NCI-H128 (cell line): ENCODE measurements around the gene PDE7B.

ENCODE experiments used
- DNase-seq: peaks from one replicate; lab custom pipeline; 2025; ENCODE audit not compliant: unreplicated experiment; lab: John Stamatoyannopoulos, UW

Gene PDE7B

DNA sequence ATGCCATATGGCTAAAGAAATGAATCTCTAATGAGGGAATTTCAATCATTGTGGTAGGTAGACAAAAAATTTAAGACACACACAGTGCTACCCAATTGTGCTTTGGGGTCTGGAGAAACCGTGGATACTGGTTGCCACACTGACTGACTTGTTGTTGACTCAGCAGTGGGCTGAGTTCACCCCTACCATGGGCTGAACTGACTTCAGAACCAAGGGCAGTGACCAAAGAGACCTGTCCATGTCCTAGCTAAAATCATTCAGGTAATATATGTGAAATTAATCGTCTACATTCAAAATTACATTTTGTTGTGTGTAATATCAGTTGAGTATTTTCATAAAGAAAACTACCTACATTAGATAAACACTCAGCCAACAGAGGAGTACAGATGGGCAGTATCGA lies 131.6 kb downstream of the PDE7B start:
- no peak for DNase-seq

DNA sequence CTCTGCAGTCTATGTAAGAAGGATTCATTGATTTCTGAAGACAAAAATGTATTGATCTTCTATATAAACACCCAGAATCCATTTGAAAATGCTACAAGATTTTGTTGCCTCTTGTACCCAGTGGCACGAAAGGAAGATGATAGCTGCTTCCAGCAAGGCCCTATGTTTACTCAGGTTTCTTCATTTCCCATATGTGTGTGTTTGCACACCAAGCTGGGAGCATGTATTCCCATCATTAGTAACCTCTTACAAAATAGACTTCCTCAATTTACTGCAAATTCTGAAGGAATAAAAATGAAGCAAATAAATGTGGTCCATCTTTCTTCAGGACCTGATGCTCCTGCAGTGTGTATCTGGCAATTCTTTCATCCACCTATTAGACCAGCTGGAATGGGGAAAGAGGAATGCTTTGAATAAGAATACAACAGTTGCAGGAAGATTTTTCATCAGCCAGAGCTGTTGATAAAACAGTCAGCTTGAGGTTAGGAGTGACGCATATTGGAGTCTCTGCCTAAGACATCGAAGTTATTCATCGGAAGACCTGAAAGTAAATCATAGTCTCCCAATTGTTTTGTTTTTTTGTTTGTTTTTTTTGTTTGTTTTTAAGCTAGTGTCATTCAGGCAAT lies 132.3 kb downstream of the PDE7B start:
- no peak for DNase-seq

DNA sequence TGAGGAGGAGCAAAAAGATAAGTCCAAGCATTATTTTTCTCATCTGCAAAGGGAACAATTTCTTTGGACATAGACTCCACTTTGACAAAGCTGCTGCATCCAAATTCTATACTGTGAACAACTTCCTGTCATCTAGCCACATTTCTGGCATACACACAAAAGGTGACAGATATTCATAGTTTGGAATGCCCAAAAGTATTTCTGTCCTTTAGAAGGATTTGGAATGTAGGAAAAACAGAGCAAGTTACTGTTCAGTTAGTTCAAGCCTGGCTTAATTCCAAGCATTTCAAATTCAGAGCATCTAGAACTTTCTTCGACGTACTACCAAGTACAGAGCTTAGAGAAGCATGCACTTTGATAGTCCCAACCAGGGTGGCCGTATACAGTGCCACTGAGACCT lies 134.0 kb downstream of the PDE7B start:
- no peak for DNase-seq

DNA sequence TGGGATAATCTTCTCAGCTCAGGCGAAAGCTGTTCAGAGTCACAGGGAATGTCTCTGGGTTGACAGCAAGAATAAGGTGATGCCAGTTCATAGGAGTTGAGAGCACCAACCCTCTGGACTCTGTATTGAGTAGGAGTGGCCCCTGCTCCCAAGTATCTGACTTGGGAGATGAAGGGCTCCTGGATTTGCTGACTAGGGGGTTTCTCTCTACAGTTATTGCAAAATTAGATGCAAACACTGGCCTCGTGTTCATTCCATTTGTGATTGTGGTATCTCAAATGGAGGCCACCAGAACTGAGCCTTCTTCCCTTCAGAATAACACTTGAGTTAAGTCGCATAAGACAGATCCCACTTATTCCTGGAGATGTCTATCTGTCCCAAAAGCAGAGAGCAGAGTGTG lies 135.7 kb downstream of the PDE7B start:
- DNase-seq, result no peak

DNA sequence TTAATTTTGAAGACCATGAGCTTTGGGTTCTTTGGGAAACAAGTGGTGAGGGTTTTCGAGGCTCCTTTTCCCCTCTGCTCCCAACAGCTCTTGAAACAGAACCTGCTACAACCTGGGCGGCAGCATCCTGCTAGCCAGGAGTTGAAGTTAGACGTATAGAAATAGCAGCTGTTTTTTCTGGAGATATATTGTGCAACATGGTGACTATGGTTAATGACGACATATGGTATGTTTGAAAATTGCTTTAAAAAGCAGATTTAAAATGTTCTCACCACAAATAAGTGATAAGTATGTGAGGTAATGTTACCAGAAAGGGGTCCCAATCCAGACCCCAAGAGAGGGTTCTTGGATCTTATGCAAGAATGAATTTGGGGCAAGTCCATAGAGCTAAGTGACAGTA lies 138.9 kb downstream of the PDE7B start:
- DNase-seq, result no peak

DNA sequence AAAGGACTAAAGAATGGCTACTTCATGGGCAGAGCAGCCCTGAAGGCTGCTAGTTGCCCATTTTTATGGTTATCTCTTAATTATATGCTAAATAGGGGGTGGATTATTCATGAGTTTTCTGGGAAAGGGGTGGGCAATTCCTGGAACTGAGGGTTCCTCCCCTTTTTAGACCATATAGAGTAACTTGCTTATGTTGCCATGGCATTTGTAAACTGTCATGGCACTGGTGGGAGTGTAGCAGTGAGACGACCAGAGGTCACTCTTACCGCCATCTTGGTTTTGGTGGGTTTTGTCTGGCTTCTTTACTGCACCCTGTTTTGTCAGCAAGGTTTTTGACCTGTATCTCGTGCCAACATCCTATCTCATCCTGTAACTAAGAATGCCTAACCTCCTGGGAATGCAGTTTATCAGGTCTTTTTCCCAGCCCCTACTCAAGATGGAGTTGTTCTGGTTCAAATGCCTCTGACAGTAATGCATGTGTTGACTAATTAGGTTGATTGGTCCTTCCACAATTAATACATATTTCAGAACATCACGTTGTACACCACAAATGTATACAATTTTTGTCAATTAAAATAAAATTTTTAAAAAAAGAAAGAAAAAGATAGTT lies 139.5 kb downstream of the PDE7B start:
- no peak for DNase-seq

DNA sequence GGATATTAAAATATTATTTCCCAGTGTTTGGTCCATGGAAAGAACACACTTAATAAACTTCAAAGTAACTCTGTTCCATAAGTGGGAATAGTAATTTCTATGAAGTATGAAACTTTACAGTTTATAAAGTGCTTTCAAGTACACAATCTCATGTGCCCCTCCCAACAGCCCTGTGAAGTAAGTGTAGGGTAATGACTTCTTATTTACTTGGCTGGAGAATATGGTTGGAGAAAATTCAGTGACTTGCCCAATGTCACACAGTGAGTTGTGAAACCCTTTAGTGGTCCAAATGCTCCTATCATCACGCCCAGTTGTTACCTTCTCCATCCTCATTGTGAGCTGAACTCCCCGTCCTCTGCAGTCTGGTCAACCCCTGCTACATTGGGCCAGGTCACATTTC lies 141.2 kb downstream of the PDE7B start:
- no peak for DNase-seq

DNA sequence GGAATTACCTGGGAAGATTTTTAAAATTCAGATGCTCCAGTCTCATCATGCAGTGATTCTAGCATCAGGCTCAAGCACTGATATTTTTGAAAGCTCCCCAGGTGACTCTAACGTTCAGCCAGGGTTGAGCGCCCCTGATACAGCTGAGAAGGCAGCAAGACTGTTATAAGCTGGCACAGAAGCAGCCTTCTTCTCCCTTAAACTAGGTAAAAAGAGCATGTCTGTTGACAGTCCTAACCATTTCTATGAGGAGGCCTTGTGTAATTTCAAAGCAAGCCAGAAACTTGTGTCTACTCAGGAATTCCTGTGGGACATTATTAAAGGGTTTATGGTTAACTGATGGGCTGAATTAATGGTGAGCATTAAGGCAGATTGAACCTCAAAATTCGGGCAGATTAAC lies 141.9 kb downstream of the PDE7B start:
- no peak for DNase-seq

DNA sequence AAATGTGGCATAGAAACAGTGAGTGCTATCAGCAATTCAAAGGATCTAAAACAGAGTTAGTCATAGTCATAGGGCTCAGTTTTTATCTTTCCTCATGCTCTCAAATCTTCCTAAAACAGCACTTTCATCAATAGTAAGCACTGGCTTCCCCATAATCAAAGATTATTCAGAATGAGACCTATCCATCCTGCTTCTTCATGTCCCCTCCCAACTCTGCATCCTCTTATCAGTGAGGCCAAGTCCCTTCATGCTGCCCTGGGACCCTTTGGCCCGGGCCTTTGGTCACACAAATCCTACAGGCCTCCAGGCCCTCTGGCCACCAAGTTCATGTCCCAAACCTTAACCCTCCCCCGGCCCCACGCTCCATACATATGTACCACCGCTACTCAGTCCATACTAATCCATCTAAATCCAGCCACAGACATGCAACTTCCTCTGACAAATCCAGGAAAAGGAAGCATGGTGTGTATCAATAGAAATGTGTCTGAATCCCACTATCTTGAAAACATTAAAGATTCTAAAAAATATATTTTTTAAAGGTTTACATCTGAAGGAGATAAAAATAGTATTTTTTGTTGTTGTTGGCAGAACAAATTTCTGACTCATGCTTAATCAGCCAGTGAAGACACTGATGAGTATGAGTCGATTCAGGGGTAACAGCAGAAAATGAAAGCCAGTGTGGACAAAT lies 143.5 kb downstream of the PDE7B start:
- no peak for DNase-seq

DNA sequence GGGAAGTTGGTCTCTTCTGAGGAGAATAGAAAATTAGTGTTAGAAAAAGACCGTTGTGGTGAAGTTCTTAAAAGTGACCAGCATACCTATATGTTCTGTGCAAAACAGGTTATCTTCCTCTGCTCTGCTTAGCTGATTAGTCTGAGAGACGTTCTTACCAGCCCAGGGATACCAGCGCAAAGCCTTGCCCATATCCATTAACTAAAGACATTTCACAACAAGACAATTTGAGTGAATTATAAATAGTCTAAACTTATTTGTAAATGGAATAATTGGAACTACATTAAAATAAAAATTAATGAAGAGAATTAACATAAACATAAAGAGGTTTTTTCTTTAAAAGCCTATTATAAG lies 144.0 kb downstream of the PDE7B start:
- DNase-seq, result no peak

DNA sequence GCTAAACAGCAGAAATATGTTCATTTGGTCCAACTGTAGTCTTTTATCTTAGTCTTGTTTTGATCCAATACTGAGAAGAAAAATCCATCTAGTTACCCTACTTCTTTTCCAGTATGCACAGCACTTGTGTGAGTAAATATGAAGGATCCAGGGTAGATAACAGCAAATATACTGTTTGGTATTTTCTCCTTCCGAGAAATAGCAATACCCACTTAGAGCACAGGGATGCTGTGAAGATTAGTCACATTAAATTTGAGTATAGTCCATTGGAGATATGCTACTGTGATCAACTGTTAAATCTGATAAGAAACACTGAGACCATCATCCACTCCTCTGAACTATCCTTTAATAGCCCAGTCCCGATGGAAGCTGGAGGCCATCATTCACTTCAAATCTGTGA lies 145.2 kb downstream of the PDE7B start:
- no peak for DNase-seq

DNA sequence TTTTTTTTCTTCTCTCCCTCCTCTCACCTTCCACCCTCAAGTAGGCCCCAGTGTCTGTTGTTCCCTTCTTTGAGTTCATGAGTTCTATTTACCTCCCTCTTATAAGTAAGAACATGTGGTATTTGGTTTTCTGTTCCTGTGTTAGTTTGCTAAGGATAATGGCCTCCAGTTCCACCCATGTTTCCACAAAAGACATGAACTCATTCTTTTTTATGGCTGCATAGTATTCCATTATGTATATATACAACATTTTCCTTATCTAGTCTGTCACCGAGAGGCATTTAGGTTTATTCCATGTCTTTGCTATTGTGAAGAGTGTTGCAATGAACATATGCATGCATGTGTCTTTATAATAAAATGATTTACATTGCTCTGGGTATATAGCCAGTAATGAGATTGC lies 147.9 kb downstream of the PDE7B start:
- DNase-seq, result no peak

DNA sequence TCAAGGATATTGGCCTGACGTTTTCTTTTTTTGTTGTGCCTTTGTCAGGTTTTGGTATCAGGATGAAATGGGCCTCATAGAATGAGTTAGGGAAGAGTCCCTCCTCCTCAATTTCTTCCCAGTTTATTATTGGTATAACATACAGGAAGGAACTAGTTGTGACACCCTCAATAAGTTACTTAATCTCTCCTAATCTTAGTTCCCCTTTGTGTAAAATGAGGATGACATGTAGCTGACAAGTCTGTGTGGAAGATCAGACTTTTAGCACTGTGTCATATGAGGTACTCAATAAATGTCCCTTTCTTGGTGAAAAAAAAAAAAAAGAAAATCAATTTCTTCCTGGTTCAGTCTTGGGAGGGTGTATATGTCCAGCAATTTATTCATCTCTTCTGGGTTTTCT lies 155.8 kb downstream of the PDE7B start:
- no peak for DNase-seq

DNA sequence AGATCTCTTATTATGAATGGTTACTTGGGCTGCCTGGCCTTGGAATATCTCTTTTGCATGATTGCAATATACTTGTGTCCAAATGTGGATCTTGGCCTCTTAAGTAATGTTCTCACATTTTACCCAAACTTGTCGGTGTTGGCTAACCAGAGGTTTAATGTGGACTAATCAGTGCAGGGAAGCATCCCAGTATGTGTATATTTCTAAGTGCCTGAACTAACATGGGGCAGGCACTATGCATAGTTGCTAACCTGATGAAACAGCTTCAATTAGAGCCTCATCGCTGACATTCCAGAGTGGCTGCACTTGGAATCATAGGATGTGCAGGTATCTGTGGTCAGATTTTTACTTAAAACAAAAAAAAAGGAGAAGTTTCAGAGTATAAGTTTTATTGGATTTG lies 160.0 kb downstream of the PDE7B start:
- no peak for DNase-seq

DNA sequence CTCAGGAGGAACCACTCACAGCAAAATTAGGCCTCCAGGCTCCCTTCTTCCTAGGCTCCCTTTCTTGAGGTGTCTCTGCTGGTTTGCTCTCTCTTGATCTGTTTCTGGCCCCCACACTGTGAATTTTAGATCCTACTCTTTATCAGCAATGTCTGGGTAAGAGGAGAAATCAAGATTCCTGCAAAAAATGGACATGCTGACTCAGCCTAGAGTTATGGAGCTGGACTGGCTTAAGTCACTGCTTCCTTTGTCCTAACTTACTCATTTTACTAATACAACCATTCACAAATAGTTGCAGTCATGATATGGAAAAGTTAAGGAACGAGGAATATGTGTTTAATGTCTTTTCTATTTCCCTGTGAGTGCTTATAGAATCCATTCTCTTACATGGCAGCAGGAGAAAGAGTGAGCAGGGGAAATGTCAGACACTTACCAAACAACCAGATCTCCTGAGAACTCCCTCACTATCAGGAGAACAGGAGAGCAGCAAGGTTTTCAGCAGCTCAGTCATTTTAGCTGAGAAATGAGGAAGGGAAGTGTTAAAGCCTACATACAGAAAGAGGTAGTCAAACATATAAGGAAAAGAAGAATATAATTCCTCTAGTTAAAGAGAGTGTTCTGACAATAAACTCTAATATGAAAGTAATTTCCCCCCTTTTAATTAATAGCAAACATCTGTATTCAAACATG lies 160.8 kb downstream of the PDE7B start:
- no peak for DNase-seq

DNA sequence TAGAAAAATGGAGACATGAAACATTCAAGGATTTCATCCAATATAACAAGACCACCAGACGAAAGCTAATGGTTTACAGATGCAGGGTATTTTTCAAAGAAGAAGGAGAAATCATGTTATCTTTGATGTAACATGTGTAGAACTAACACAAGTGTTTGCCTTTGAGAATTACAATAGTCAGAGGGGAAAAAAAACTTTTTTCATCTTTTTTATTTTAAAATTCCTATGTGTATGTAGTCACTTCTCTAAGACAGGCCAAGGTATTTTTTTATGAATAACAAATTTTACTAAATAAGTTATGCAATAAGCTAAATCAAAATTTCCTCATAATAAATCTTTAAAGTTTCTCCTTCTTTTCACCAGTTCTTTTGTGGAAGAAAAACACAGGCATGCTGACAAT lies 161.4 kb downstream of the PDE7B start:
- DNase-seq, result no peak

DNA sequence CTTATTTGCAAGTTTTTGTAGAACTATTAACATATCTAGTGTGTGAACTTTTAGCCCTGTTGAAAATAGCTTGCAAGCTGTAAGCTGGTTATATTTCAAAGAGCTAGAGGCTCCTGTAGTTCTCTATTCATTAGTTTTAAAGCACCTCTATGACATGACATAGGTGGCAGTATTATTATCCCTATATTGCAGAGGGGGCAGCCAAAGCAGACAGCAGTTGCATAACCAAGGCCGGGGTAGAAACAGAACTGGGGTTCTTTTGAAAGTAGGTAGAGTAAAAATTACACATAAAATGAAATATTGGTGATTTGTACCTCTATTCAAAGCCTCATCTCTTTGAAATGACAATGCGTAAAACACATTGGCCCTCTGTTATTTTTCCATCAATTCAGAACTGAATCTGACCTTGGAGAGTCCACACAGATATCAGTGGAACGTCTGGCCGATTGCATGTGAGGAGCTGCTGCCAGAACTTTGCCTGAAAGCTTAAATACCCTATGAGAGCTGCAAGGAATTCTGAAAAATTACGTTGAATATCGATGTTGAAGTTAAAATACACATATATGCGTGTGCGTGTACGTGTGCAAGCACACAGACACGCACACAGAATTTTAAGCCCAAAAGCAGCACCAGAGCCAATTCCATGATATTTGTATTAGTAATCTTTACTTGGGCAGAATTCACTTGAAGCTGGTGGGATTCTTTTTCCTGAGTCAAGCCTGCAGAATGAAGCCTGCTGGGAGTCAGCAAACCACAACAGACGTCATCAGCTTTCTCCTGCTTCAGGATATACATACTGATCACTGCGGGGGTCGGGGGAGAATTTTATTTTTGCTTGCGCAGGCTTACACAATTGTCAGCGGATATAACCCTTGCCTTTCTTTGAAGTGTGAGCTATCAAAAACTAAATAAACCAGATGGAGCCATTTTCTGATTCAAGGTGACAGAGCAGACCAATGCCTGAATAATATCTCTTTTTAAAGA lies 163.2 kb downstream of the PDE7B start:
- no peak for DNase-seq

DNA sequence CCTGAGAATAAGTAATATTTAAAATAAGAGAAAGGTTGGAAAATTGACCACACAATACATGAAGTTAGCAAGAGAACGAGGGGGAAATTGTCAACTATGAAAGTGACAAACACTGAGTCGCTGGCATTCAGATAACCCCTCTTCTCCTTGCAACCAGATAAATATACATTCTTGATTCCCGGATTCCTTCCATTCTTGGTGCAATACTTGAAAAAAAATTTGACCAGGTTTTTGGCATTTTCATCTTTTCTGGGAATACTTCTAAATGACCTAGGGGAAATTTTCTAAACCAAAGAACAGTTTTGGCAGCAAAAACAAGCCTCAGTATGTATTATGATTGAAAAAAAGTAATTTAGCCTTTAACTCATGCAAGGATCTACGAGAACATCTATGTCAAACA lies 164.0 kb downstream of the PDE7B start:
- no peak for DNase-seq

DNA sequence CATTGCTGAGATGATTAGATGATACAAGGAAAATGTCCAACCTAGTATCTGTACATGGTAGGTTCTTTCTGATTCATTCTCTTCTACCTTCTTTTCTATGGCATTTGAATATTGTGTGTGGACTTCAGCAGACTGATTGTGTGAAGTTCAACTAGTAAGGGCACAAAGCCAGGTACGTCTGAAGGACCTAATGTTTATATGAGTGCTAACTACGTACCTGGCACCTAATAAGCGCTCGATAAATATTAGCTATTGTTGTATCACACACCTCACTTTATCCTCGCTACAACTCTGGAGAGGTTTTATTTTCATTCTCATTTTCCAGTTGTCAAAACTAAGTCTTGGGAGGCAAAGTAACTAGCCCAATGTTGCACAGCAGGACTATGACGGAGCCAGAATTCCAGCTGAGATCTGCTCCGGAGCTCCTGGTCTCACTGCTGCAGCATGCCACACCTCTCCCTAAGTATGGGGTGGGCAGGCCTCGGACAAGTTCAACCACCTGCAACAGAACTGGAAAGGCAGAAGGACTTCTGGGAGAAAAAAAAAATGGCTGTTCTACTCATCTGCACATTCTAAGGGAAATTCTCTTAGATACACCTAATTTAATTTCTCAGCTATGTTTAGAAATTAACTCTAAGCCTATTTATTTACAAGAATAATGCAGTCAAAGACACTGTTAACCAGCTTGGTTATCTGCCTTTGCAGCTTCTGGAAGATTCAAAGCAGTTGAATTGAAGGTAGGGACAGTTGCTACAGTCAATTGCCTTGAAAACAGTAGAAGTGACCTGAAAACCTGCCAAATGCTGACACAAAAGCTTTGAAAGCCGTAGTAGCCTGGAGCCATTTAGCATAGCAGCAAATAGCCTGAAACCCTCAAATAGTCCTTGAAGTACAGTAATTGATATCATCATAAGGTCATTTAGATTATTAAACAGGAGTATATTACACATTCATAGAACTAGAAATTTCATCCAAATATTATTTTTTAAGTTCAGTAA lies 165.0 kb downstream of the PDE7B start:
- DNase-seq, result no peak

DNA sequence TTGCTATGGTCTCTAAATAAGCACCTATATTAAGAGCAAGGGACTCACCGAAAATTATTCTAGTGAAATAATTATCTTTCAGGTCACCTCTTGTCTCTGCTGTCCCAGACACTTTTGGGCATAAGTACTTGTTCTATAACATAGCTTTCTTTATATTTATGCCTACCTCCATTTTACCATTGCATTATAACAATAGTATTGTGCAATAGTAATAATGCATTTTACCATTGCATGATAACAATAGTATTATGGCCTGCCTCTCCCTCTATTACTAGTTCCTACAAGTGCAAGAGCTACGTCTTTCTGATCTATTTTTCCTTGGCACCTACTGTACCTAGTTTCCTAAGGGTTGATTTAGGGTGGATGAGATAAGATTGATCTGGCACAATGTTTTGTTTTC lies 169.2 kb downstream of the PDE7B start:
- DNase-seq, result no peak
